ENCODE results near the gene SLIT3.

GRCh38 chr5:168883991-168884390, 416.9 kb downstream of the SLIT3 start:
- TF ChIP-seq CTCF (IDR thresholded peaks at IDR 0.05) (no peak), POLR2A (IDR thresholded peaks at IDR 0.05) (no peak)

Data from Peyer's patch (tissue), 4 donors.